Measurements from ENCODE around the gene OR52E1. TPM values are rescaled to one million over a fixed set of nuclear protein-coding genes. Genes with fewer than 3 reads are reported as not detected.
"Not testable (repeated sequence)": the region's sequence is repeated elsewhere in the genome, so short reads cannot be mapped to it uniquely, and the experiment has no call there.

OR52E1 gene
- not detected for total RNA-seq
- long read RNA-seq = 0 reads

GRCh38 chr11:5069272-5069671 is at the start of gene OR52E1:
Gene OR52E1, plus strand, starts transcription at chr11:5069572.
- DNase-seq (ENCODE audit: low spot score) = no peak
- intact Hi-C loops (cut with DNase I) = no loop called here

GRCh38 chr11:5021996-5022395 is 47.4 kb upstream of the OR52E1 start:
- no peak for DNase-seq (ENCODE audit: low spot score)
- intact Hi-C loops (cut with DNase I) = no loop called here

- intact Hi-C loops (cut with DNase I) = no loop called here
- DNase-seq (ENCODE audit: low spot score) = no peak
Measured at GRCh38 chr11:5036669-5037068, 32.7 kb upstream of the OR52E1 start.

GRCh38 chr11:5037926-5038325 is 31.4 kb upstream of the OR52E1 start:
- DNase-seq (ENCODE audit: low spot score) = no peak
- intact Hi-C loops (cut with DNase I) = no loop called here

GRCh38 chr11:5038341-5038740 is 31.0 kb upstream of the OR52E1 start:
- intact Hi-C loops (cut with DNase I) = no loop called here

GRCh38 chr11:5040876-5041275 is 28.5 kb upstream of the OR52E1 start:
- no peak for DNase-seq (ENCODE audit: low spot score)
- intact Hi-C loops (cut with DNase I) = no loop called here

More at GRCh38 chr11:5038341-5038740, 31.0 kb upstream of the OR52E1 start:
- DNase-seq (ENCODE audit: low spot score) = no peak

GRCh38 chr11:5042091-5042490 is 27.3 kb upstream of the OR52E1 start:
- intact Hi-C loops (cut with DNase I) = no loop called here
- DNase-seq (ENCODE audit: low spot score) = no peak

GRCh38 chr11:5043380-5043779 is 26.0 kb upstream of the OR52E1 start:
- intact Hi-C loops (cut with DNase I) = no loop called here
- no peak for DNase-seq (ENCODE audit: low spot score)

- intact Hi-C loops (cut with DNase I) = no loop called here
- no peak for DNase-seq (ENCODE audit: low spot score)
Measured at GRCh38 chr11:5046226-5046625, 23.1 kb upstream of the OR52E1 start, which contains the start of gene OR52J3. Gene OR52J3, plus strand, starts transcription at chr11:5046526. Its CDS starts 0 bp downstream, at chr11:5046526.

- intact Hi-C loops (cut with DNase I) = no loop called here
Measured at GRCh38 chr11:5046754-5047330, 22.5 kb upstream of the OR52E1 start.

GRCh38 chr11:5058679-5059078 is 10.7 kb upstream of the OR52E1 start:
- DNase-seq (ENCODE audit: low spot score); intact Hi-C loops (cut with DNase I): not testable (repeated sequence)

More at GRCh38 chr11:5046754-5047330, 22.5 kb upstream of the OR52E1 start:
- DNase-seq (ENCODE audit: low spot score) = no peak

- intact Hi-C loops (cut with DNase I) = no loop called here
Measured at GRCh38 chr11:5059391-5059790, 10.0 kb upstream of the OR52E1 start, which contains the start of gene OR52E2. Gene OR52E2, minus strand, starts transcription at chr11:5059627. Its CDS starts 0 bp downstream, at chr11:5059627.

GRCh38 chr11:5065027-5065426 is 4.3 kb upstream of the OR52E1 start:
- no peak for DNase-seq (ENCODE audit: low spot score)
- intact Hi-C loops (cut with DNase I) = no loop called here

More at GRCh38 chr11:5059391-5059790, 10.0 kb upstream of the OR52E1 start, which contains the start of gene OR52E2:
- DNase-seq (ENCODE audit: low spot score) = no peak

- DNase-seq (ENCODE audit: low spot score) = no peak
- intact Hi-C loops (cut with DNase I) = no loop called here
Measured at GRCh38 chr11:5071799-5072198, 2.4 kb downstream of the OR52E1 start.

- intact Hi-C loops (cut with DNase I) = no loop called here
- no peak for DNase-seq (ENCODE audit: low spot score)
Measured at GRCh38 chr11:5081405-5081804, 12.0 kb downstream of the OR52E1 start.

- DNase-seq (ENCODE audit: low spot score) = no peak
Measured at GRCh38 chr11:5083602-5084001, 14.2 kb downstream of the OR52E1 start.

GRCh38 chr11:5088556-5088955 is 19.2 kb downstream of the OR52E1 start:
- intact Hi-C loops (cut with DNase I) = no loop called here
- DNase-seq (ENCODE audit: low spot score) = no peak

More at GRCh38 chr11:5083602-5084001, 14.2 kb downstream of the OR52E1 start:
- intact Hi-C loops (cut with DNase I) = no loop called here

- intact Hi-C loops (cut with DNase I) = no loop called here
- DNase-seq (ENCODE audit: low spot score) = no peak
Measured at GRCh38 chr11:5090668-5091067, 21.3 kb downstream of the OR52E1 start.

- no peak for DNase-seq (ENCODE audit: low spot score)
- intact Hi-C loops (cut with DNase I) = no loop called here
Measured at GRCh38 chr11:5092821-5093585, 23.6 kb downstream of the OR52E1 start.

GRCh38 chr11:5096011-5096410 is 26.6 kb downstream of the OR52E1 start:
- intact Hi-C loops (cut with DNase I) = no loop called here
- DNase-seq (ENCODE audit: low spot score) = no peak

GRCh38 chr11:5102246-5102645 is 32.9 kb downstream of the OR52E1 start:
- no peak for DNase-seq (ENCODE audit: low spot score)
- intact Hi-C loops (cut with DNase I) = no loop called here
